SK-N-SH (cell line): ENCODE data around the gene CTSS. TPM values are rescaled to one million over a fixed set of nuclear protein-coding genes. Genes with fewer than 3 reads are reported as not detected.

ENCODE experiments used
- CTCF ChIA-PET: fragments of 300-600, 350-600 bp; formaldehyde crosslinking; extraction: SDS; loops from one replicate; lab custom pipeline; 2021; lab: Yijun Ruan, JAX
- POLR2A ChIA-PET: fragments of 350-600 bp; sonication (Branson Sonifier 250); formaldehyde crosslinking; extraction: SDS; loops from one replicate; lab custom pipeline; 2020; ENCODE audit warnings: antibody characterized with exemption, inconsistent platforms; lab: Yijun Ruan, JAX
- DNase-seq: peaks from one replicate; pipeline ENCODE4 v3.0.0; 2012
- H2AFZ ChIP-seq: fragments of 200-600 bp; sonication (generic); 2 replicates; pipeline ENCODE4 v1.8.1; 2016; ENCODE audit warnings: antibody characterized with exemption, mild to moderate bottlenecking, low read depth
- H3F3A ChIP-seq: fragments of 200-600 bp; sonication (generic); replicated peaks from 2 replicates; pipeline ENCODE3; 2016; ENCODE audit warnings: antibody characterized with exemption, mild to moderate bottlenecking; ENCODE audit not compliant: insufficient read depth
- H3K27ac ChIP-seq, 2 experiments: fragments of 200-500 bp in 1 of 2; fragments of 200-600 bp in 1 of 2; sonication (Bioruptor generic) in 1 of 2; sonication (generic), shearing (Covaris generic) in 1 of 2; 2 replicates each; pipeline versions ENCODE4 v1.5.1 to v1.6.1; 2014 to 2016; ENCODE audit warnings: low read depth in 2 of 2, inconsistent platforms in 1 of 2, low read length in 1 of 2, mild to moderate bottlenecking in 1 of 2, mixed read lengths in 1 of 2
- H3K27me3 ChIP-seq: fragments of 200-600 bp; sonication (generic), shearing (Covaris generic); 2 replicates; pipeline ENCODE4 v1.6.1; 2016; ENCODE audit warnings: mixed run types; ENCODE audit not compliant: insufficient read depth
- H3K36me3 ChIP-seq, 2 experiments: fragments of 200-500 bp in 1 of 2; fragments of 200-600 bp in 1 of 2; sonication (Bioruptor generic) in 1 of 2; sonication (generic) in 1 of 2; replicated peaks in 1 of 2; 2 replicates each; pipeline versions ENCODE3 to v1.5.1; 2014 to 2016; ENCODE audit warnings: low read length in 1 of 2, mild to moderate bottlenecking in 1 of 2; ENCODE audit not compliant: insufficient read depth in 2 of 2, control insufficient read depth in 1 of 2
- H3K4me1 ChIP-seq, 2 experiments: fragments of 200-500 bp in 1 of 2; fragments of 200-600 bp in 1 of 2; sonication (Bioruptor generic) in 1 of 2; sonication (generic), shearing (Covaris generic) in 1 of 2; 2 replicates each; pipeline versions ENCODE4 v1.5.1 to v1.6.1; 2014 to 2016; ENCODE audit warnings: low read depth in 1 of 2, low read length in 1 of 2, mixed run types in 1 of 2; ENCODE audit not compliant: insufficient read depth in 2 of 2, control insufficient read depth in 1 of 2
- H3K4me2 ChIP-seq: fragments of 200-600 bp; sonication (generic), shearing (Covaris generic); 2 replicates; pipeline ENCODE4 v1.6.1; 2017; ENCODE audit warnings: mixed run types
- H3K4me3 ChIP-seq, 2 experiments: fragments of 200-500 bp in 1 of 2; fragments of 200-600 bp in 1 of 2; sonication (Bioruptor generic) in 1 of 2; sonication (generic), shearing (Covaris generic) in 1 of 2; 2 replicates each; pipeline versions ENCODE4 v1.5.1 to v1.8.1; 2014 to 2016; ENCODE audit warnings: low read depth in 2 of 2, inconsistent platforms in 1 of 2, low read length in 1 of 2, mild to moderate bottlenecking in 1 of 2, mixed read lengths in 1 of 2, moderate library complexity in 1 of 2
- H3K79me2 ChIP-seq: fragments of 200-600 bp; sonication (generic); 2 replicates; pipeline ENCODE4 v1.8.1; 2017; ENCODE audit warnings: mild to moderate bottlenecking; ENCODE audit not compliant: insufficient read depth
- H3K9ac ChIP-seq: fragments of 200-600 bp; sonication (generic); 2 replicates; pipeline ENCODE4 v1.6.1; 2017; ENCODE audit warnings: mixed run types
- H3K9me2 ChIP-seq: fragments of 200-600 bp; sonication (generic); 2 replicates; pipeline ENCODE4 v1.6.1; 2017; ENCODE audit warnings: mixed run types
- H3K9me3 ChIP-seq: fragments of 200-600 bp; sonication (generic); 2 replicates; pipeline ENCODE4 v1.6.1; 2017; ENCODE audit warnings: mixed run types, mild to moderate bottlenecking, moderate library complexity
- H4K20me1 ChIP-seq: fragments of 200-600 bp; sonication (generic); 2 replicates; pipeline ENCODE4 v1.6.1; 2017; ENCODE audit warnings: mild to moderate bottlenecking, mixed run types; ENCODE audit not compliant: insufficient read depth
- CHD2 ChIP-seq: fragments of 150-350 bp; IDR thresholded peaks from 2 replicates; pipeline ENCODE4 v1.6.1; 2018; ENCODE audit warnings: low read length; ENCODE audit not compliant: partially characterized antibody
- FOSL2 ChIP-seq: IDR thresholded peaks from 2 replicates; pipeline ENCODE4 v1.4.0; 2012; ENCODE audit warnings: low read depth, mild to moderate bottlenecking, moderate library complexity, borderline replicate concordance
- GATA2 ChIP-seq: sonication (generic); formaldehyde crosslinking; IDR thresholded peaks from 2 replicates; pipeline ENCODE4 v1.5.0; 2020; ENCODE audit warnings: mild to moderate bottlenecking, missing genetic modification reagents
- NFIC ChIP-seq: IDR thresholded peaks from 2 replicates; pipeline ENCODE4 v1.4.0; 2012; ENCODE audit warnings: borderline replicate concordance
- POLR2AphosphoS5 ChIP-seq: IDR thresholded peaks from 2 replicates; pipeline ENCODE4 v1.6.1; 2012; ENCODE audit warnings: low read depth, low read length
- RCOR1 ChIP-seq: fragments of 150-350 bp; IDR thresholded peaks from 2 replicates; pipeline ENCODE4 v1.6.1; 2017; ENCODE audit warnings: antibody characterized with exemption, low read length
- RXRA ChIP-seq: IDR thresholded peaks from 2 replicates; pipeline ENCODE4 v1.4.0; 2012; ENCODE audit warnings: low read depth, mild to moderate bottlenecking, borderline replicate concordance
- SIN3A ChIP-seq: IDR thresholded peaks from 2 replicates; pipeline ENCODE4 v1.6.1; 2012; ENCODE audit warnings: low read depth, mild to moderate bottlenecking, low read length, moderate library complexity, borderline replicate concordance
- YY1 ChIP-seq: IDR thresholded peaks from 2 replicates; pipeline ENCODE4 v1.4.0; 2012; ENCODE audit warnings: low read depth, mild to moderate bottlenecking
- WGBS: methylation state at CpG from one replicate; pipeline ENCODE4 v1.1.6; 2017; ENCODE audit warnings: low lambda C conversion rate; 5-methylcytosine and 5-hydroxymethylcytosine counted together
- polyA plus RNA-seq, 3 experiments: library from polyadenylated mRNA; depleted of rRNA; stranded (reverse); fragments of >200 nt; gene quantifications; 2 replicates each; pipeline ENCODE4 v1.2.3, GENCODE V29; 2012
- TF ChIP-seq, protein P1 (sequence below): IDR thresholded peaks from 2 replicates; pipeline ENCODE4 v1.4.0; 2012; ENCODE audit warnings: low read depth, borderline replicate concordance
- TF ChIP-seq, protein P2 (sequence below): fragments of 200-600 bp; sonication (generic); IDR thresholded peaks from 2 replicates; pipeline ENCODE4 v1.6.1; 2017; ENCODE audit warnings: antibody characterized with exemption, mild to moderate bottlenecking, moderate library complexity
- TF ChIP-seq, protein P3 (sequence below): IDR thresholded peaks from 2 replicates; pipeline ENCODE4; 2012

Gene CTSS
- polyA plus RNA-seq, 1 of the 3 experiments (the other 2 are of a cell fraction): 1.4 TPM

DNA sequence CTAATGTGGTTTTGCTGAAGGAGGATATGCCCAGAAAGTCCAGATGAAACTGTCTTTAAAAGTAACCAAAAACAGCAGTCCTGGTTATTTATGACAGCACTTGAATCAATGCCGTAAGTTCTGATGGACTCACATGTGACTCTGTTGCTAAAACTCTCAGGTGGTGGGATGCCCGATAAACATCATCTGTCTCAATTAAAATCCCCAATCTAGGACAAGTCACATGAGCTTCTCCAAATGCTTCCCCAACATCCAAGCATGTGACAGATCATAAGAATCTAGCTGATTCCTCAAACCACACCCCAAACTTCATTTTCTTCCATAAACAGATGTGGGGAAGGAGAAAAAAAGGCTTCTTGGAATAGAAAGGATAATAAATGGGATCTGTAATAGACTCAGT is 43.3 kb upstream of the CTSS start (continued):
- TF ChIP-seq, protein P1, sequence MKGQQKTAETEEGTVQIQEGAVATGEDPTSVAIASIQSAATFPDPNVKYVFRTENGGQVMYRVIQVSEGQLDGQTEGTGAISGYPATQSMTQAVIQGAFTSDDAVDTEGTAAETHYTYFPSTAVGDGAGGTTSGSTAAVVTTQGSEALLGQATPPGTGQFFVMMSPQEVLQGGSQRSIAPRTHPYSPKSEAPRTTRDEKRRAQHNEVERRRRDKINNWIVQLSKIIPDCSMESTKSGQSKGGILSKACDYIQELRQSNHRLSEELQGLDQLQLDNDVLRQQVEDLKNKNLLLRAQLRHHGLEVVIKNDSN: no peak
- no peak for TF ChIP-seq RXRA

DNA sequence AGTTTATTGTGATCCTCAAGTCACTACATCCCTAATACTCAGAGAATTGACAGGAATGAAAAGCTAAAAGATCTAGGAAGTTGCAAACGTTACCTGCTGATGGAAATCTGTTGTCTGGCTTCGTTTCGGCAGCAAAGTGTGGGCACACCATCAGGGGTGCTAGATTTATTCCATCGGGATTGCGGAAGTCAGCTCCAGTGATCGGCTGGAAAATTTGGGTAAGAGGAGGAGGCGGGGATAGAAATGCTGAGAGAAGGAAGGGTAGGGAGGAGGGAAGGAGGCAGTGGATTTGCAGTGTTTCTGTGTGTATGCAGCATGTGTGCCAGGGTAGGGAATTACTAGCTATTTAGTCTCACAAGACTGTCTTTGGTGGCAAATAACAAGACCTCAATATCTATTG is 42.5 kb upstream of the CTSS start, which contains the start of gene CTSK:
Gene CTSK, minus strand, starts transcription at position 140 of the 400 bp plus-strand sequence. CDS start 1,455 bp downstream, outside the sequence.
- H3K4me2 ChIP-seq: no peak within 1 kb of the TSS
- no peaks in the 10 kb centered on the region for H4K20me1 ChIP-seq
- H3K4me1 ChIP-seq: no peaks in the 10 kb centered on the region; a peak in 1 of 4 replicates
- H3K4me3 ChIP-seq: no peak within 1 kb of the TSS
- no peak for DNase-seq
- no peak within 1 kb of the TSS for H3K9ac ChIP-seq
- H3K9me2 ChIP-seq: no peaks in the 10 kb centered on the region
- ChIA-PET POLR2A (no interaction called here), CTCF (interaction anchor here (1.5 to 1.6 kb wide), 2 partner anchors 21 to 247 kb away, joined by 3 to 4 read pairs; no protein-coding TSS in a partner anchor)
- no peaks in the 10 kb centered on the region for H3K9me3 ChIP-seq
- TF ChIP-seq YY1: no peak
- TF ChIP-seq POLR2AphosphoS5: 0 out of 2 replicates have a peak, but pooled peaks have one; percentile 17
- H2AFZ ChIP-seq: no peak within 1 kb of the TSS
- H3K27ac ChIP-seq: no peak within 1 kb of the TSS
- H3K27me3 ChIP-seq: no peaks in the 10 kb centered on the region
- WGBS: 97% methylated on average over 7 of the region's 7 CpGs
- H3K79me2 ChIP-seq: no peaks in the 10 kb centered on the region
- H3K36me3 ChIP-seq: peaks cover 31 to 43% of the 10 kb centered on the region in 2 experiments
- H3F3A ChIP-seq: no peaks in the 10 kb centered on the region

DNA sequence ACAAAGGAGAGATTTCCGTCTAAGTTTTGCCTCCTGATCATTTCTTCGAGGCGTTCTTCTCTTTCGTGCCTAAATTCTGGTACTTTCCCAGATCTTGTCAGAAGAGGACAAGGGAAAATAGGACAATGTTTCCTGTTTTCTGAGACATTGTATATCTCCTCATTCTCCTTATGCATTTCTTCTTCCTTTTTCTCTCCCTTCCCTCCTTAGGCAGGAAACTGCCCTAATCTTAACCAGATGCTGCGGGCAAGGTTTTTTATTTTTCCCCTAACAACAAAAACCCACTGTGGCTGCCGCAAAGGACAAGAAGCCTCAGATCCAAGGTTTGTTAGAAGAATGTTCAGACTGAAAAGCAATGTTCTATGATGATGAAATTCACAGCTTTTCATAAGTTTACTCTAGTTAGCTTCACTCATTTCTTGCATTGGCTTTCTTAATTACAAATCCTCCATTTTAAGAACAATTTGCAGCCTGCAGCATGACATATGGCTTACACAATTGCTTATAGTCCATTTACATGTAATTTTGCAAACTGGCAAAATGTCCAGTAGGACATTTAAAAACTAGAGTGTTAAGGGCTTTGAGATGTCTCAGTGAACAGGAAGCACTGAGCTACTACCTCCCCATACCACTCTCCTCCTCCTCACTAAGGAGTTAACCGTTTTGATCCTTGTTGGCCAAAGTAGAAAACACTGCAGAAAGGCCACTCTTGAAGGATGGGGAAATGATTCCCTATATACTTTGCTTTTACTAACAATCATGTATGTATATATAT is 41.9 kb upstream of the CTSS start:
- H3K27me3 ChIP-seq: no peaks in the 10 kb centered on the region
- H3K4me3 ChIP-seq: no peak overlapping the region
- no peak overlapping the region for H2AFZ ChIP-seq
- no peak overlapping the region for H3K9ac ChIP-seq
- H3K9me3 ChIP-seq: no peaks in the 10 kb centered on the region
- H3K9me2 ChIP-seq: no peaks in the 10 kb centered on the region
- TF ChIP-seq NFIC: no peak
- TF ChIP-seq, protein P2, sequence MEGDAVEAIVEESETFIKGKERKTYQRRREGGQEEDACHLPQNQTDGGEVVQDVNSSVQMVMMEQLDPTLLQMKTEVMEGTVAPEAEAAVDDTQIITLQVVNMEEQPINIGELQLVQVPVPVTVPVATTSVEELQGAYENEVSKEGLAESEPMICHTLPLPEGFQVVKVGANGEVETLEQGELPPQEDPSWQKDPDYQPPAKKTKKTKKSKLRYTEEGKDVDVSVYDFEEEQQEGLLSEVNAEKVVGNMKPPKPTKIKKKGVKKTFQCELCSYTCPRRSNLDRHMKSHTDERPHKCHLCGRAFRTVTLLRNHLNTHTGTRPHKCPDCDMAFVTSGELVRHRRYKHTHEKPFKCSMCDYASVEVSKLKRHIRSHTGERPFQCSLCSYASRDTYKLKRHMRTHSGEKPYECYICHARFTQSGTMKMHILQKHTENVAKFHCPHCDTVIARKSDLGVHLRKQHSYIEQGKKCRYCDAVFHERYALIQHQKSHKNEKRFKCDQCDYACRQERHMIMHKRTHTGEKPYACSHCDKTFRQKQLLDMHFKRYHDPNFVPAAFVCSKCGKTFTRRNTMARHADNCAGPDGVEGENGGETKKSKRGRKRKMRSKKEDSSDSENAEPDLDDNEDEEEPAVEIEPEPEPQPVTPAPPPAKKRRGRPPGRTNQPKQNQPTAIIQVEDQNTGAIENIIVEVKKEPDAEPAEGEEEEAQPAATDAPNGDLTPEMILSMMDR: no peak
- no peak for TF ChIP-seq RCOR1
- TF ChIP-seq CHD2: no peak
- TF ChIP-seq GATA2 (CRISPR knock-in tag): no peak
- TF ChIP-seq, protein P1: no peak
- TF ChIP-seq, protein P3, sequence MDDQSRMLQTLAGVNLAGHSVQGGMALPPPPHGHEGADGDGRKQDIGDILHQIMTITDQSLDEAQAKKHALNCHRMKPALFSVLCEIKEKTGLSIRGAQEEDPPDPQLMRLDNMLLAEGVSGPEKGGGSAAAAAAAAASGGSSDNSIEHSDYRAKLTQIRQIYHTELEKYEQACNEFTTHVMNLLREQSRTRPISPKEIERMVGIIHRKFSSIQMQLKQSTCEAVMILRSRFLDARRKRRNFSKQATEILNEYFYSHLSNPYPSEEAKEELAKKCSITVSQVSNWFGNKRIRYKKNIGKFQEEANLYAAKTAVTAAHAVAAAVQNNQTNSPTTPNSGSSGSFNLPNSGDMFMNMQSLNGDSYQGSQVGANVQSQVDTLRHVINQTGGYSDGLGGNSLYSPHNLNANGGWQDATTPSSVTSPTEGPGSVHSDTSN: no peak
- TF ChIP-seq FOSL2: no peak
- no peak for TF ChIP-seq SIN3A
- no peaks in the 10 kb centered on the region; a peak in 1 of 4 replicates for H3K4me1 ChIP-seq
- POLR2A ChIA-PET: no interaction called here
- WGBS: 89% methylated on average over 7 of the region's 7 CpGs
- DNase-seq: no peak
- no peaks in the 10 kb centered on the region for H3K79me2 ChIP-seq
- H3K36me3 ChIP-seq: peaks cover 24 to 39% of the 10 kb centered on the region in 2 experiments
- no peaks in the 10 kb centered on the region for H3F3A ChIP-seq
- no peak overlapping the region for H3K4me2 ChIP-seq
- H4K20me1 ChIP-seq: no peaks in the 10 kb centered on the region
- H3K27ac ChIP-seq: no peak overlapping the region
- CTCF ChIA-PET: interaction anchor here (1.5 to 1.6 kb wide), 2 partner anchors 21 to 247 kb away, joined by 3 to 4 read pairs; no protein-coding TSS in a partner anchor
